A549 (cell line): ENCODE data around the gene PGGHG.

Experiments
- BHLHE40 ChIP-seq: IDR thresholded peaks from 2 replicates; pipeline ENCODE4 v1.6.1; 2012; ENCODE audit warnings: low read depth, low read length, inconsistent platforms
- CEBPB ChIP-seq, 2 experiments: fragments of >200 bp in 1 of 2; sonication (Bioruptor Twin) in 1 of 2; formaldehyde crosslinking in 1 of 2; IDR thresholded peaks; 2 replicates each; pipeline ENCODE4 v1.6.1; 2012 to 2016
- CHD2 ChIP-seq: fragments of 150-350 bp; IDR thresholded peaks from 2 replicates; pipeline ENCODE4 v1.6.1; 2014; ENCODE audit warnings: low read length; ENCODE audit not compliant: partially characterized antibody
- CTCF ChIP-seq: fragments of >200 bp; sonication (Bioruptor Twin); formaldehyde crosslinking; IDR thresholded peaks from 3 replicates; pipeline ENCODE4 v1.5.1; 2016
- EHMT2 ChIP-seq: fragments of 200-600 bp; sonication (generic); IDR thresholded peaks from 2 replicates; pipeline ENCODE4 v1.6.1; 2016; ENCODE audit warnings: antibody characterized with exemption, low read depth, mild to moderate bottlenecking, moderate library complexity
- ELK1 ChIP-seq: fragments of 150-350 bp; IDR thresholded peaks from 2 replicates; pipeline ENCODE4 v1.6.1; 2014; ENCODE audit warnings: low read depth, mild to moderate bottlenecking, low read length
- EP300 ChIP-seq, 2 experiments: fragments of >200 bp; sonication (Bioruptor Twin); formaldehyde crosslinking; IDR thresholded peaks; 2 replicates in 1 of 2; 3 replicates in 1 of 2; pipeline ENCODE4 v1.6.1; 2016 to 2017
- KDM1A ChIP-seq: fragments of 200-600 bp; sonication (generic); IDR thresholded peaks from 2 replicates; pipeline ENCODE4 v1.6.1; 2016; ENCODE audit warnings: low read depth, mild to moderate bottlenecking
- NFE2L2 ChIP-seq: fragments of 150-350 bp; conservative IDR thresholded peaks from 2 replicates; pipeline ENCODE4 v1.6.1; 2014; ENCODE audit warnings: low read length
- POLR2A ChIP-seq: IDR thresholded peaks from 2 replicates; pipeline ENCODE4 v1.6.1; 2012; ENCODE audit warnings: mild to moderate bottlenecking, low read length
- RAD21 ChIP-seq, 2 experiments: fragments of >200 bp in 1 of 2; sonication (Bioruptor Twin) in 1 of 2; formaldehyde crosslinking in 1 of 2; IDR thresholded peaks in 1 of 2; conservative IDR thresholded peaks in 1 of 2; 2 replicates in 1 of 2; 3 replicates in 1 of 2; pipeline ENCODE4 v1.6.1; 2012 to 2018; ENCODE audit warnings: inconsistent platforms in 1 of 2
- SMC3 ChIP-seq: fragments of >200 bp; sonication (Bioruptor Twin); formaldehyde crosslinking; IDR thresholded peaks from 3 replicates; pipeline ENCODE4 v1.6.1; 2018; ENCODE audit warnings: inconsistent platforms
- SREBF2 ChIP-seq: fragments of 450-650 bp; IDR thresholded peaks from 2 replicates; pipeline ENCODE4 v1.6.1; 2014; ENCODE audit warnings: mild to moderate bottlenecking, moderate library complexity
- USF2 ChIP-seq: fragments of 450-650 bp; IDR thresholded peaks from 2 replicates; pipeline ENCODE4 v1.6.1; 2014; ENCODE audit warnings: antibody characterized with exemption

- TF ChIP-seq POLR2A (no peak), CTCF (no peak), NFE2L2 (no peak), CEBPB (IDR thresholded peaks at IDR 0.05) (no peak), RAD21 (conservative IDR thresholded peaks at IDR 0.05 in 1 of 2, IDR thresholded peaks at IDR 0.05 in 1 of 2) (no peak), ELK1 (no peak), BHLHE40 (no peak), SREBF2 (no peak), SMC3 (no peak), USF2 (no peak), KDM1A (no peak), CHD2 (no peak), EHMT2 (no peak), EP300 (IDR thresholded peaks at IDR 0.05) (no peak)
These were observed 38.1 kb downstream of the PGGHG start for GRCh38 chr11:326842-327580.
